HepG2 (cell line): Measurements from ENCODE around the gene S100G.

ENCODE experiments used
- ERF ChIP-seq: IDR thresholded peaks from 2 replicates; pipeline ENCODE4 v1.6.1; 2018; ENCODE audit warnings: missing biosample characterization, missing genetic modification reagents
- GABPA ChIP-seq, 2 experiments: IDR thresholded peaks; 2 replicates each; pipeline ENCODE4 v1.6.1; 2011 to 2016; ENCODE audit warnings: low read depth in 2 of 2, low read length in 1 of 2, missing biosample characterization in 1 of 2, missing genetic modification characterization in 1 of 2
- HDAC2 ChIP-seq: sonication (generic); formaldehyde crosslinking; IDR thresholded peaks from 2 replicates; pipeline ENCODE4 v1.4.0; 2020; ENCODE audit warnings: missing genetic modification reagents
- RBFOX2 ChIP-seq: fragments of 200-400 bp; formaldehyde crosslinking; IDR thresholded peaks from 2 replicates; pipeline ENCODE4 v1.6.1; 2017; ENCODE audit warnings: low read depth, mild to moderate bottlenecking, low read length
- SMC3 ChIP-seq: IDR thresholded peaks from 2 replicates; pipeline ENCODE4 v1.6.1; 2011; ENCODE audit warnings: low read length, improper control_type of control experiment
- ZNF260 ChIP-seq: sonication (generic); formaldehyde crosslinking; IDR thresholded peaks from 2 replicates; pipeline ENCODE4 v1.4.0; 2020; ENCODE audit warnings: missing genetic modification reagents, low read depth, mild to moderate bottlenecking, borderline replicate concordance
- TF ChIP-seq, protein P1 (sequence below): sonication (generic); formaldehyde crosslinking; IDR thresholded peaks from 2 replicates; pipeline ENCODE4 v1.5.0; 2020; ENCODE audit warnings: mild to moderate bottlenecking, missing genetic modification reagents, moderate library complexity
- TF ChIP-seq, protein P2 (sequence below): IDR thresholded peaks from 2 replicates; pipeline ENCODE4 v1.6.1; 2012; ENCODE audit warnings: inconsistent platforms
- TF ChIP-seq, protein P3 (sequence below): IDR thresholded peaks from 2 replicates; pipeline ENCODE4 v1.6.1; 2016; ENCODE audit warnings: low read depth, control low read depth

DNA sequence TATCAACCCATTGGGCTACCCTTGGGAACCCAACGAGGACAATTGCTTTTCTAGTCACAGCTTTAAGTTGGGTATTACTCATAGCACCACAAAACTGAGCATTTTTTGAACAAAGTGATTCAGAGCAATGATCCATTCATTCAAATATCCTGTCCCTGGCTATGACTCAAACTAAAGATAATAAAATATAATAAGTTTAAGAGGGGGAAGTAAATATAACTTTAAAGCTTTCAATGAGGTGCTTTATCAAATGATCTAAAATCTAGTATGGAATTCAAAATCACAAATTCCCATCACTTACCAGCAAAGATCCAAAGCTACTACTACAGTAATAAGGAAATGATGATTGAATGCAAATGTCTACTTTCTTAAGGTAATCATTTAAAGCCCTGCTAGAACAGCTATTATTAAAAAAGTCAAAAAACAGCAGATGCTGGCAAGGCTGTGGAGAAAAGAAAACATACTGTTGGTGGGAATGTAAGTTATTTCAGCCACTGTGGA, 39.8 kb upstream of the S100G start:
- no peak for TF ChIP-seq SMC3
- no peak for TF ChIP-seq ZNF260 (CRISPR knock-in tag)
- TF ChIP-seq RBFOX2: no peak
- TF ChIP-seq ERF (CRISPR knock-in tag): no peak
- TF ChIP-seq, protein P1, sequence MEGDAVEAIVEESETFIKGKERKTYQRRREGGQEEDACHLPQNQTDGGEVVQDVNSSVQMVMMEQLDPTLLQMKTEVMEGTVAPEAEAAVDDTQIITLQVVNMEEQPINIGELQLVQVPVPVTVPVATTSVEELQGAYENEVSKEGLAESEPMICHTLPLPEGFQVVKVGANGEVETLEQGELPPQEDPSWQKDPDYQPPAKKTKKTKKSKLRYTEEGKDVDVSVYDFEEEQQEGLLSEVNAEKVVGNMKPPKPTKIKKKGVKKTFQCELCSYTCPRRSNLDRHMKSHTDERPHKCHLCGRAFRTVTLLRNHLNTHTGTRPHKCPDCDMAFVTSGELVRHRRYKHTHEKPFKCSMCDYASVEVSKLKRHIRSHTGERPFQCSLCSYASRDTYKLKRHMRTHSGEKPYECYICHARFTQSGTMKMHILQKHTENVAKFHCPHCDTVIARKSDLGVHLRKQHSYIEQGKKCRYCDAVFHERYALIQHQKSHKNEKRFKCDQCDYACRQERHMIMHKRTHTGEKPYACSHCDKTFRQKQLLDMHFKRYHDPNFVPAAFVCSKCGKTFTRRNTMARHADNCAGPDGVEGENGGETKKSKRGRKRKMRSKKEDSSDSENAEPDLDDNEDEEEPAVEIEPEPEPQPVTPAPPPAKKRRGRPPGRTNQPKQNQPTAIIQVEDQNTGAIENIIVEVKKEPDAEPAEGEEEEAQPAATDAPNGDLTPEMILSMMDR (CRISPR knock-in tag): no peak
- TF ChIP-seq, protein P2, sequence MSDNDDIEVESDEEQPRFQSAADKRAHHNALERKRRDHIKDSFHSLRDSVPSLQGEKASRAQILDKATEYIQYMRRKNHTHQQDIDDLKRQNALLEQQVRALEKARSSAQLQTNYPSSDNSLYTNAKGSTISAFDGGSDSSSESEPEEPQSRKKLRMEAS: no peak
- TF ChIP-seq HDAC2 (CRISPR knock-in tag): no peak
- TF ChIP-seq, protein P3, sequence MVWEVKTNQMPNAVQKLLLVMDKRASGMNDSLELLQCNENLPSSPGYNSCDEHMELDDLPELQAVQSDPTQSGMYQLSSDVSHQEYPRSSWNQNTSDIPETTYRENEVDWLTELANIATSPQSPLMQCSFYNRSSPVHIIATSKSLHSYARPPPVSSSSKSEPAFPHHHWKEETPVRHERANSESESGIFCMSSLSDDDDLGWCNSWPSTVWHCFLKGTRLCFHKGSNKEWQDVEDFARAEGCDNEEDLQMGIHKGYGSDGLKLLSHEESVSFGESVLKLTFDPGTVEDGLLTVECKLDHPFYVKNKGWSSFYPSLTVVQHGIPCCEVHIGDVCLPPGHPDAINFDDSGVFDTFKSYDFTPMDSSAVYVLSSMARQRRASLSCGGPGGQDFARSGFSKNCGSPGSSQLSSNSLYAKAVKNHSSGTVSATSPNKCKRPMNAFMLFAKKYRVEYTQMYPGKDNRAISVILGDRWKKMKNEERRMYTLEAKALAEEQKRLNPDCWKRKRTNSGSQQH (CRISPR knock-in tag): no peak
- TF ChIP-seq GABPA (IDR thresholded peaks at IDR 0.05; ENCODE audit: low read depth, low read length): no peak
- no peak for TF ChIP-seq GABPA (CRISPR knock-in tag; IDR thresholded peaks at IDR 0.05; ENCODE audit: low read depth)
